Right lobe of liver (tissue), 4 donors: ENCODE data around the gene CCL13.

Source experiments
- POLR2A ChIP-seq: fragments of 450-650 bp; IDR thresholded peaks from one replicate; pipeline ENCODE4 v1.6.1; 2017; ENCODE audit warnings: antibody characterized with exemption, mild to moderate bottlenecking
- TF ChIP-seq, protein P1 (sequence below), 4 donors: fragments of 200-600 bp in 3 of 4; fragments of 450-650 bp in 1 of 4; IDR thresholded peaks; one replicate each; pipeline versions ENCODE4 v1.5.1 to v1.8.0; 2016 to 2022; ENCODE audit warnings: antibody characterized with exemption in 4 of 4, mild to moderate bottlenecking in 2 of 4
- donor health status: DM: no; HTN: no; CAD: no.
- donor health status: DM: no; HTN: no; CAD: no.
- donor health status: DM: no; HTN: yes; CAD: no.

DNA sequence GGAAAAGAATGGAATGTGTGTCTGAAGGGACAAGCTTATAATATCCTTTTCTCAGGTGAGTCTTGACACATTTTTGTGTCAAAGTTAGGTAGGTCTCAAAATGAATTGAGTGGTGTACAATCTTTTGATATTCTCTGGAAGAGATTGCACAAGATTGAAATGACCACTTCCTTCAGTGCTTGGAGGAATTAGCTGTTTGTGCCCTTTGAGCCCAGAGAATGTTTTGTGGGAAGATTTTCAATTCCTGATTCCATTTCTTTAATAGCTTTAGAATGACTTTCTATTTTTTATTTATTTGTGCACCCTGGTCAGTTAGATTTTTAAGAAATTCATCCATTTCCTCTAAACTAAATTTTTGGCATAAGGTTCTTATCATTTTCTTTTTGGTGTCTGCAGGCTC, 1.6 kb upstream of the CCL13 start:
- TF ChIP-seq, protein P1, sequence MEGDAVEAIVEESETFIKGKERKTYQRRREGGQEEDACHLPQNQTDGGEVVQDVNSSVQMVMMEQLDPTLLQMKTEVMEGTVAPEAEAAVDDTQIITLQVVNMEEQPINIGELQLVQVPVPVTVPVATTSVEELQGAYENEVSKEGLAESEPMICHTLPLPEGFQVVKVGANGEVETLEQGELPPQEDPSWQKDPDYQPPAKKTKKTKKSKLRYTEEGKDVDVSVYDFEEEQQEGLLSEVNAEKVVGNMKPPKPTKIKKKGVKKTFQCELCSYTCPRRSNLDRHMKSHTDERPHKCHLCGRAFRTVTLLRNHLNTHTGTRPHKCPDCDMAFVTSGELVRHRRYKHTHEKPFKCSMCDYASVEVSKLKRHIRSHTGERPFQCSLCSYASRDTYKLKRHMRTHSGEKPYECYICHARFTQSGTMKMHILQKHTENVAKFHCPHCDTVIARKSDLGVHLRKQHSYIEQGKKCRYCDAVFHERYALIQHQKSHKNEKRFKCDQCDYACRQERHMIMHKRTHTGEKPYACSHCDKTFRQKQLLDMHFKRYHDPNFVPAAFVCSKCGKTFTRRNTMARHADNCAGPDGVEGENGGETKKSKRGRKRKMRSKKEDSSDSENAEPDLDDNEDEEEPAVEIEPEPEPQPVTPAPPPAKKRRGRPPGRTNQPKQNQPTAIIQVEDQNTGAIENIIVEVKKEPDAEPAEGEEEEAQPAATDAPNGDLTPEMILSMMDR (IDR thresholded peaks at IDR 0.05), result no peak
- no peak for TF ChIP-seq POLR2A
